WTC11 (cell line): Measurements from ENCODE around the gene SLAIN1. TPM values are rescaled to one million over a fixed set of nuclear protein-coding genes. Genes with fewer than 3 reads are reported as not detected.
"Not testable (repeated sequence)": the region's sequence is repeated elsewhere in the genome, so short reads cannot be mapped to it uniquely, and the experiment has no call there.

Experiments
- ATAC-seq: fragments of 200-7000 bp; cut with Tn5 transposase; 2 replicates; pipeline ENCODE4 v1.10.0; 2021; ENCODE audit warnings: mild to moderate bottlenecking, moderate library complexity
- CTCF ChIA-PET: fragments of 300-600 bp; sonication (Branson Sonifier 250); formaldehyde crosslinking; loops from one replicate; lab custom pipeline; 2021; ENCODE audit warnings: antibody characterized with exemption; lab: Charles Lee
- POLR2A ChIA-PET: fragments of 350-600 bp; sonication (Branson Sonifier 250); formaldehyde crosslinking; loops from one replicate; lab custom pipeline; 2021; ENCODE audit warnings: antibody characterized with exemption; lab: Charles Lee
- DNase-seq: peaks from one replicate; pipeline ENCODE4 v3.0.0; 2021; ENCODE audit warnings: low spot score
- H3K27ac Mint-ChIP-seq: 2 replicates; pipeline ENCODE4 v1.8.0; 2021; ENCODE audit warnings: mixed read lengths
- H3K27me3 Mint-ChIP-seq: 2 replicates; pipeline ENCODE4 v1.8.0; 2021; ENCODE audit warnings: low read depth, mild to moderate bottlenecking, moderate library complexity, mixed read lengths
- H3K36me3 Mint-ChIP-seq: 2 replicates; pipeline ENCODE4 v1.8.0; 2021; ENCODE audit warnings: mixed read lengths
- H3K4me1 Mint-ChIP-seq: 2 replicates; pipeline ENCODE4 v1.8.0; 2022; ENCODE audit warnings: mixed read lengths
- H3K4me3 Mint-ChIP-seq: 2 replicates; pipeline ENCODE4 v1.8.0; 2021; ENCODE audit warnings: mild to moderate bottlenecking, moderate library complexity, mixed read lengths
- H3K9me3 Mint-ChIP-seq: 2 replicates; pipeline ENCODE4 v1.8.0; 2021; ENCODE audit warnings: mixed read lengths
- ARID4B ChIP-seq: sonication (generic); formaldehyde crosslinking; IDR thresholded peaks from 2 replicates; pipeline ENCODE4 v1.8.0; 2023; ENCODE audit warnings: missing genetic modification reagents, mild to moderate bottlenecking, borderline replicate concordance
- CBFB ChIP-seq: sonication (generic); formaldehyde crosslinking; IDR thresholded peaks from 2 replicates; pipeline ENCODE4 v1.8.1; 2022; ENCODE audit warnings: mild to moderate bottlenecking, low read depth, missing genetic modification reagents
- CREM ChIP-seq: sonication (generic); formaldehyde crosslinking; IDR thresholded peaks from 2 replicates; pipeline ENCODE4 v1.8.1; 2022; ENCODE audit warnings: mild to moderate bottlenecking, missing genetic modification reagents, moderate library complexity
- CTCF ChIP-seq: fragments of 200-600 bp; IDR thresholded peaks from 2 replicates; pipeline ENCODE4 v1.8.0; 2022; ENCODE audit warnings: antibody characterized with exemption
- E2F5 ChIP-seq: sonication (generic); formaldehyde crosslinking; IDR thresholded peaks from 2 replicates; pipeline ENCODE4 v1.8.1; 2022; ENCODE audit warnings: mild to moderate bottlenecking, moderate library complexity, missing genetic modification reagents
- ERG ChIP-seq: fragments of 250-450 bp; sonication (Bioruptor Pico); IDR thresholded peaks from 2 replicates; pipeline ENCODE4 v1.8.0; 2021; ENCODE audit warnings: mild to moderate bottlenecking
- GABPB1 ChIP-seq: sonication (generic); formaldehyde crosslinking; IDR thresholded peaks from 2 replicates; pipeline ENCODE4 v1.8.1; 2023; ENCODE audit warnings: mild to moderate bottlenecking, missing genetic modification reagents
- GRHL2 ChIP-seq: fragments of 250-450 bp; sonication (Bioruptor Pico); IDR thresholded peaks from 2 replicates; pipeline ENCODE4 v1.8.0; 2022; ENCODE audit warnings: mild to moderate bottlenecking, moderate library complexity; ENCODE audit not compliant: insufficient replicate concordance, severe bottlenecking
- HMGA2 ChIP-seq: fragments of 250-450 bp; sonication (Bioruptor Pico); IDR thresholded peaks from 2 replicates; pipeline ENCODE4 v1.4.0; 2021; ENCODE audit warnings: mild to moderate bottlenecking, moderate library complexity
- IRF1 ChIP-seq: sonication (generic); formaldehyde crosslinking; IDR thresholded peaks from 2 replicates; pipeline ENCODE4 v1.8.0; 2023; ENCODE audit warnings: missing genetic modification reagents
- JUN ChIP-seq: sonication (generic); formaldehyde crosslinking; IDR thresholded peaks from 2 replicates; pipeline ENCODE4 v1.8.0; 2023; ENCODE audit warnings: mild to moderate bottlenecking, missing genetic modification reagents
- MLX ChIP-seq: sonication (generic); formaldehyde crosslinking; IDR thresholded peaks from 2 replicates; pipeline ENCODE4 v1.8.1; 2023; ENCODE audit warnings: mild to moderate bottlenecking, missing genetic modification reagents, moderate library complexity
- NR1H2 ChIP-seq: sonication (generic); formaldehyde crosslinking; IDR thresholded peaks from 2 replicates; pipeline ENCODE4 v1.9.0; 2021; ENCODE audit warnings: mild to moderate bottlenecking, moderate library complexity, missing genetic modification reagents
- NR2C2 ChIP-seq: sonication (generic); formaldehyde crosslinking; IDR thresholded peaks from 2 replicates; pipeline ENCODE4 v1.8.0; 2022; ENCODE audit warnings: mild to moderate bottlenecking, missing genetic modification reagents
- SOX15 ChIP-seq: fragments of 250-450 bp; sonication (Bioruptor Pico); IDR thresholded peaks from 2 replicates; pipeline ENCODE4 v1.9.0; 2021; ENCODE audit warnings: mild to moderate bottlenecking
- USF2 ChIP-seq: sonication (generic); formaldehyde crosslinking; IDR thresholded peaks from 2 replicates; pipeline ENCODE4 v1.8.1; 2023; ENCODE audit warnings: mild to moderate bottlenecking, missing genetic modification reagents, moderate library complexity
- ZNF138 ChIP-seq: sonication (generic); formaldehyde crosslinking; conservative IDR thresholded peaks from 2 replicates; pipeline ENCODE4 v1.8.1; 2022; ENCODE audit warnings: mild to moderate bottlenecking, moderate library complexity, missing genetic modification reagents
- ZNF263 ChIP-seq: sonication (generic); formaldehyde crosslinking; IDR thresholded peaks from 2 replicates; pipeline ENCODE4 v1.8.1; 2022; ENCODE audit warnings: low read depth, mild to moderate bottlenecking, moderate library complexity, missing genetic modification reagents
- ZNF671 ChIP-seq: fragments of 250-450 bp; sonication (Bioruptor Pico); IDR thresholded peaks from 2 replicates; pipeline ENCODE4 v1.8.0; 2021; ENCODE audit warnings: mild to moderate bottlenecking
- total RNA-seq: library from RNA; stranded (reverse); gene quantifications from 3 replicates; pipeline ENCODE4 v1.2.3, GENCODE V29; 2021

Gene SLAIN1
- total RNA-seq, 1 experiment from 2014 or later = 29.7 TPM

GRCh38 chr13:77653301-77653700 is 44.2 kb upstream of the SLAIN1 start:
- H3K27ac Mint-ChIP-seq = no peak overlapping the region
- H3K36me3 Mint-ChIP-seq = peaks cover 7% of the 10 kb centered on the region
- H3K9me3 Mint-ChIP-seq = peaks cover 20% of the 10 kb centered on the region
- H3K4me1 Mint-ChIP-seq = no peaks in the 10 kb centered on the region
- ChIA-PET POLR2A (no interaction called here), CTCF (interaction anchor here (0.6 kb wide), 1 partner anchor 650 kb away, joined by 3 read pairs; no protein-coding TSS in a partner anchor)
- DNase-seq (no peak), ATAC-seq (no peak)
- H3K27me3 Mint-ChIP-seq = no peaks in the 10 kb centered on the region
- H3K4me3 Mint-ChIP-seq = no peak overlapping the region
- TF ChIP-seq GRHL2 (no peak), MLX (no peak), GABPB1 (CRISPR knock-in tag) (no peak), SOX15 (CRISPR knock-in tag) (no peak)

GRCh38 chr13:77660016-77660415 is 37.5 kb upstream of the SLAIN1 start:
- ATAC-seq, POLR2A ChIA-PET, H3K27me3 Mint-ChIP-seq, H3K4me3 Mint-ChIP-seq, H3K27ac Mint-ChIP-seq, H3K36me3 Mint-ChIP-seq, DNase-seq, H3K4me1 Mint-ChIP-seq, H3K9me3 Mint-ChIP-seq, CTCF ChIA-PET: not testable (repeated sequence)

- H3K27me3 Mint-ChIP-seq = no peaks in the 10 kb centered on the region; the same call in 1 of the 2 replicates
- peaks cover 3% of the 10 kb centered on the region; the same call in 1 of the 2 replicates for H3K36me3 Mint-ChIP-seq
- no peak overlapping the region for H3K4me3 Mint-ChIP-seq
- ChIA-PET CTCF (no interaction called here), POLR2A (no interaction called here)
- H3K27ac Mint-ChIP-seq = no peak overlapping the region
- no peak for DNase-seq
- ATAC-seq = no peak
- H3K9me3 Mint-ChIP-seq = peaks cover 8% of the 10 kb centered on the region; the same call in 1 of the 2 replicates
- no peaks in the 10 kb centered on the region for H3K4me1 Mint-ChIP-seq
- no peak for TF ChIP-seq NR1H2
- no peak for TF ChIP-seq ARID4B (CRISPR knock-in tag)
- no peak for TF ChIP-seq ZNF263 (CRISPR knock-in tag)
- no peak for TF ChIP-seq ZNF138
- TF ChIP-seq ERG (CRISPR knock-in tag) = no peak
- TF ChIP-seq CREM (CRISPR knock-in tag) = no peak
- no peak for TF ChIP-seq ZNF671 (CRISPR knock-in tag)
- no peak for TF ChIP-seq NR2C2 (CRISPR knock-in tag)
- no peak for TF ChIP-seq USF2 (CRISPR knock-in tag)
- no peak for TF ChIP-seq E2F5 (CRISPR knock-in tag)
- no peak for TF ChIP-seq IRF1 (CRISPR knock-in tag)
- TF ChIP-seq JUN (CRISPR knock-in tag) = no peak
- no peak for TF ChIP-seq HMGA2 (CRISPR knock-in tag)
- TF ChIP-seq CTCF = no peak
- TF ChIP-seq CBFB = no peak
Observed at GRCh38 chr13:77660841-77661250, 36.6 kb upstream of the SLAIN1 start.
